ENCODE measurements around the gene VWA5B2.

The VWA5B2 gene

GRCh38 chr3:184282941-184283340 lies 53.6 kb downstream of the VWA5B2 start:
- DNase-seq: no peak

- DNase-seq: no peak
These were observed 54.3 kb downstream of the VWA5B2 start for GRCh38 chr3:184283681-184284080.

DNA sequence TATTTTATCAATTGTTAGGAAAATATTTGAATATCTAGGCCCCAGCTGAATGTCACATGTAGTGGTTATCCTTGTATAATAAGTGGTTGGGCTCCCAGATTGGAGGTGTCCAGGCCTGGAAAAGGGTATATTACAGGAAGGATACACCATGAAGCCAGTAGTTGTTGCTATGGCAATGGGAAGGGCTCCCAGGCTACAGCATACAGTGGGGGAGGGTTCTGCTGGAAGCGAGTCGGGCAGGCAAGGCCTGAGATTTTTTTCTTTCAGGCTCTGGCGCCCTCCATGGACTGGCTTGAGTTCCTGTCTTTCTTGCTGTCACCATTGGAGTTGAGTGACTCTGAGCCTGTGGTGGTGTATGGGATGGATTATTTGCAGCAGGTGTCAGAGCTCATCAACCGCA lies 55.3 kb downstream of the VWA5B2 start:
- peak; percentile 9 for DNase-seq

DNA sequence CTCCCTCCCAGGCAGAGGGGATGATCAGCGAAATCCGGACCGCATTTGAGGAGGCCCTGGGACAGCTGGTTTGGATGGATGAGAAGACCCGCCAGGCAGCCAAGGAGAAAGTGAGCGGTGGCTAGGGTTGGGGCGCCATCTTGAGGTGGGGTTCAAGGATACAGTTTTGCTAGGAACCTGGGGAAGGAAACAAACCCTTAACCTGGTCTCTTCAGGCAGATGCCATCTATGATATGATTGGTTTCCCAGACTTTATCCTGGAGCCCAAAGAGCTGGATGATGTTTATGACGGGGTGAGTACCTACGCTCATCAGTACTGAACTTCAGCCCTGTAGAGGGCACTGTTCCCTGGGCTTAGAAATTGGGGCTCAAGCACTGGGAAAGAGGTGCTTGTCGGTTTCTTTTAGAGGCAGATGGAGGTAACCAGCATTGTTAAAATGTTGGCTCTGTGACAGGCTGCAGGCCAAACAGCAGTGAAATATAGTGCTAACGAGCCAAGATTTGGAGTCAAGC lies 60.1 kb downstream of the VWA5B2 start:
- DNase-seq: peak; percentile 42

- DNase-seq: no peak
These were observed 60.9 kb downstream of the VWA5B2 start for GRCh38 chr3:184290331-184290730.

DNA sequence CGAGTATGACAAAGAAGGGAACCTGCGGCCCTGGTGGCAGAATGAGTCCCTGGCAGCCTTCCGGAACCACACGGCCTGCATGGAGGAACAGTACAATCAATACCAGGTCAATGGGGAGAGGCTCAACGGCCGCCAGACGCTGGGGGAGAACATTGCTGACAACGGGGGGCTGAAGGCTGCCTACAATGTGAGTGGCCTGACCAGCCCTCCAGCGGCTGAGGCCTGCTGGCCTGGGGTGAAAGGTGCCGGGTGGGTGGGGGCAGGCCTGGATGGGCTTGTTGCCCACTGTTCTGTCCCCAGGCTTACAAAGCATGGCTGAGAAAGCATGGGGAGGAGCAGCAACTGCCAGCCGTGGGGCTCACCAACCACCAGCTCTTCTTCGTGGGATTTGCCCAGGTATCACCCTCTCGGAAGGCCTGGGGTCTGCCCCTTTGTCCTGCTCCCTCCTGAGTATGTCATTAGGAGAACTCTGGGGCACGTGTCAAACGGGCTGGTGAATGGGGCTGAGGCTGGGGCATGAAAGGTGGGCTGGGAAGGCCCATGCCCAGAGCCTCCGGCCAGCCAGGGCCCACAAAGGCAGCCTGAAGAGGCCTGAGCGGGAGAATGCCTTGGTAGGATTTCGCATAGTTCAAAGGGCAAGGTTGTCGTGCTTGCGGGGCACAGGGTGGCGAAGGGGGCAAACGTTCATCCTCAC lies 61.8 kb downstream of the VWA5B2 start:
- DNase-seq: no peak
